Adrenal gland (tissue), 12 donors: ENCODE results near the gene RAB14. TPM values are rescaled to one million over a fixed set of nuclear protein-coding genes. Genes with fewer than 3 reads are reported as not detected.

Source experiments
- DNase-seq, 7 donors: peaks; one replicate each; pipeline ENCODE4 v3.0.0-alpha.2; 2019 to 2020
- H3K27ac ChIP-seq, 5 donors: fragments of 200-600 bp; sonication (generic) in 4 of 5; 1 replicate in 3 of 5; 2 replicates in 2 of 5; pipeline versions ENCODE4 v1.5.1 to v1.8.0; 2016 to 2020; ENCODE audit warnings: mild to moderate bottlenecking in 1 of 5
- H3K27me3 ChIP-seq: fragments of 200-600 bp; 2 replicates; pipeline ENCODE4 v1.8.0; 2021
- H3K36me3 ChIP-seq, 2 donors: fragments of 200-600 bp; replicated peaks in 1 of 2; 1 replicate in 1 of 2; 2 replicates in 1 of 2; pipeline versions ENCODE4 v1.5.1 to v1.8.0; 2018 to 2022
- H3K4me1 ChIP-seq, 2 donors: fragments of 200-600 bp; replicated peaks in 1 of 2; 1 replicate in 1 of 2; 2 replicates in 1 of 2; pipeline versions ENCODE4 v1.5.1 to v1.8.0; 2018 to 2021
- H3K4me3 ChIP-seq, 4 donors: fragments of 200-600 bp; sonication (generic) in 3 of 4; one replicate each; pipeline ENCODE4 v1.5.1; 2016 to 2018
- H3K9me3 ChIP-seq, 3 donors: fragments of 200-600 bp; sonication (generic) in 1 of 3; replicated peaks in 1 of 3; 1 replicate in 2 of 3; 2 replicates in 1 of 3; pipeline versions ENCODE4 v1.5.1 to v1.8.0; 2016 to 2021
- POLR2A ChIP-seq, 2 donors: fragments of 450-650 bp; IDR thresholded peaks; one replicate each; pipeline ENCODE4 v1.6.1; 2017; ENCODE audit warnings: antibody characterized with exemption in 2 of 2, mild to moderate bottlenecking in 2 of 2, moderate library complexity in 1 of 2
- WGBS, 4 donors: extraction: QIAGEN DNeasy Blood & Tissue Kit in 2 of 4; methylation state at CpG; one replicate each; pipeline versions ENCODE4 v1.1.5 to v1.1.7; 2013 to 2017; 5-methylcytosine and 5-hydroxymethylcytosine counted together
- intact Hi-C, 2 donors: fragments of 100-400 bp; cut with DNase I; formaldehyde crosslinking; loops; one replicate each; pipeline versions ENCODE4 v1.14.1 to v1.15.0; 2022 to 2023
- polyA plus RNA-seq, 3 donors: library from polyadenylated mRNA; stranded (reverse); fragments of 200-250 nt in 2 of 3; fragments of 350-450 nt in 1 of 3; fragmentation: Illumina TruSeq in 1 of 3; extraction: RNeasy Lipid Tissue Mini Kit (QIAGEN cat#74804) in 1 of 3; gene quantifications; one replicate each; pipeline ENCODE4 v1.2.3, GENCODE V29; 2013 to 2014
- total RNA-seq, 9 donors: library from RNA; depleted of rRNA in 4 of 9; stranded (reverse); fragments of >200 nt in 4 of 9; fragments of 120-200 nt in 1 of 9; fragmentation: NEBNext Ultra II Directional in 1 of 9; extraction: Animal tissue kit (Norgen Biotek cat#: 25700) in 1 of 9; gene quantifications; one replicate each; pipeline versions ENCODE4 v1.1.0 to v1.2.4, GENCODE V29; 2013 to 2023
- TF ChIP-seq, protein P1 (sequence below), 6 experiments: fragments of 450-650 bp in 4 of 6; fragments of 200-600 bp in 2 of 6; sonication (generic) in 1 of 6; IDR thresholded peaks; 1 replicate in 5 of 6; 2 replicates in 1 of 6; pipeline versions ENCODE4 v1.5.1 to v1.8.0; 2016 to 2021; ENCODE audit warnings: antibody characterized with exemption in 6 of 6, mild to moderate bottlenecking in 2 of 6, moderate library complexity in 1 of 6
- donor health status: healthy with polysubstance abuse.
- donor health status: Bipolar disorder and iron deficiency.
- donor health status: DM: yes; HTN: yes; CAD: no.
- donor health status: DM: no; HTN: no; CAD: no.
- donor health status: DM: no; HTN: no; CAD: no.
- donor health status: DM: yes; HTN: yes; CAD: no.

The RAB14 gene
- total and polyA plus RNA-seq, 12 donors: 16.5 to 108 (median 43.5) TPM

DNA sequence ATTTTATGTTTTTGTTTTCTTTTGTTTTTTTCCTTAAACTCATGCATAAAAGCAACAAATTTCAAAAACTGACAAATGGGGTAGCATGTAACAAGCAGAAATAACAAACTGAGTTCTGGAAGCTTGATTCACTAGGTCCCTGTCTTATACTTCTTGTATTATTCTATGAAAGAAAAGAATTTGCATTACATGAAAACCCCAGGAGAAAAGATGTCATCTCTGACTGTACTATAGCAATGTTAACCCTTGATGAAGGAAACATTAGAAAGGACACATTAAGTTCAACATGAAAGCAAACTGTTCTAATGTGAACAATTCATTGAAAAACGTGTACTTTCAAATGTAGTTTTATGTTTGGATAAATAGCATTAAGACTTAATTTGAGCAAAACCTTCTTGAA is 9.2 kb downstream of the RAB14 start:
- H3K4me3 ChIP-seq: no peak overlapping the region

GRCh38 chr9:121191235-121191634 is 10.4 kb downstream of the RAB14 start:
- Histone ChIP-seq H3K27me3 (no peaks in the 10 kb centered on the region), H3K4me1 (peaks cover 21 to 92% of the 10 kb centered on the region in 2 donors), H3K27ac (no peak overlapping the region), H3K4me3 (no peak overlapping the region), H3K36me3 (no peaks in the 10 kb centered on the region), H3K9me3 (no peaks in the 10 kb centered on the region)
- no peak for DNase-seq
- 64 to 86% (median 75%) methylated on average over 2 of the region's 2 CpGs for WGBS, 4 donors
- TF ChIP-seq, protein P1, sequence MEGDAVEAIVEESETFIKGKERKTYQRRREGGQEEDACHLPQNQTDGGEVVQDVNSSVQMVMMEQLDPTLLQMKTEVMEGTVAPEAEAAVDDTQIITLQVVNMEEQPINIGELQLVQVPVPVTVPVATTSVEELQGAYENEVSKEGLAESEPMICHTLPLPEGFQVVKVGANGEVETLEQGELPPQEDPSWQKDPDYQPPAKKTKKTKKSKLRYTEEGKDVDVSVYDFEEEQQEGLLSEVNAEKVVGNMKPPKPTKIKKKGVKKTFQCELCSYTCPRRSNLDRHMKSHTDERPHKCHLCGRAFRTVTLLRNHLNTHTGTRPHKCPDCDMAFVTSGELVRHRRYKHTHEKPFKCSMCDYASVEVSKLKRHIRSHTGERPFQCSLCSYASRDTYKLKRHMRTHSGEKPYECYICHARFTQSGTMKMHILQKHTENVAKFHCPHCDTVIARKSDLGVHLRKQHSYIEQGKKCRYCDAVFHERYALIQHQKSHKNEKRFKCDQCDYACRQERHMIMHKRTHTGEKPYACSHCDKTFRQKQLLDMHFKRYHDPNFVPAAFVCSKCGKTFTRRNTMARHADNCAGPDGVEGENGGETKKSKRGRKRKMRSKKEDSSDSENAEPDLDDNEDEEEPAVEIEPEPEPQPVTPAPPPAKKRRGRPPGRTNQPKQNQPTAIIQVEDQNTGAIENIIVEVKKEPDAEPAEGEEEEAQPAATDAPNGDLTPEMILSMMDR (IDR thresholded peaks at IDR 0.05): no peak
- TF ChIP-seq POLR2A (IDR thresholded peaks at IDR 0.05): no peak
- intact Hi-C loops: no loop called here

More for the DNA sequence above, 9.2 kb downstream of the RAB14 start:
- H3K27me3 ChIP-seq: no peaks in the 10 kb centered on the region
- no peaks in the 10 kb centered on the region for H3K9me3 ChIP-seq
- no peak for DNase-seq
- peaks cover 29 to 96% of the 10 kb centered on the region in 2 donors for H3K4me1 ChIP-seq
- no peaks in the 10 kb centered on the region for H3K36me3 ChIP-seq
- H3K27ac ChIP-seq: no peak overlapping the region
- 30 to 47% (median 31%) methylated on average over 1 of the region's 1 CpG for WGBS, 4 donors
- TF ChIP-seq, protein P1 (IDR thresholded peaks at IDR 0.05): no peak
- TF ChIP-seq POLR2A (IDR thresholded peaks at IDR 0.05): no peak
- intact Hi-C loops: no loop called here

DNA sequence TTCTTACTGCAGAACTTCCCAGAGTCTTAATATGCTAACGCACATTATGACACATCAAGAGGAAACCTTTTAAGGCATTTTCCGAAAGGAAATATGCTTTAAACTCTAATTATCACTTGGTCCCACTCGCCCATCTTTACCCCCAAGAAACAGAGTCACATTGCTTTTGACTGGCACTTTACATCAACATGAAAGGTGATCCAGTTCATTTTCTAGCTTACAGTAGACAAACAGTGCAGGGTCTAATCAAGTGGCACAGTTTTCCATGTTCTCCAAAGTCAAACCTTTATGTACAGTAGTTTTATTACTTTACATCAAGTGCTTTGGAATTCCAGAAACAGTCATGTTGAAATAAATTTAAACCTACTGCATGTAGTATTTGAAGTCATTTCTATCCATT is 12.0 kb downstream of the RAB14 start:
- DNase-seq: no peak
- Histone ChIP-seq H3K9me3 (no peaks in the 10 kb centered on the region), H3K27me3 (no peaks in the 10 kb centered on the region), H3K36me3 (no peaks in the 10 kb centered on the region), H3K27ac (no peak overlapping the region), H3K4me3 (no peak overlapping the region), H3K4me1 (peaks cover 23 to 80% of the 10 kb centered on the region in 2 donors)
- intact Hi-C loops: no loop called here
- no peak for TF ChIP-seq POLR2A (IDR thresholded peaks at IDR 0.05)
- TF ChIP-seq, protein P1 (IDR thresholded peaks at IDR 0.05): no peak
- WGBS, 4 donors: 92 to 98% (median 96%) methylated on average over 3 of the region's 3 CpGs

DNA sequence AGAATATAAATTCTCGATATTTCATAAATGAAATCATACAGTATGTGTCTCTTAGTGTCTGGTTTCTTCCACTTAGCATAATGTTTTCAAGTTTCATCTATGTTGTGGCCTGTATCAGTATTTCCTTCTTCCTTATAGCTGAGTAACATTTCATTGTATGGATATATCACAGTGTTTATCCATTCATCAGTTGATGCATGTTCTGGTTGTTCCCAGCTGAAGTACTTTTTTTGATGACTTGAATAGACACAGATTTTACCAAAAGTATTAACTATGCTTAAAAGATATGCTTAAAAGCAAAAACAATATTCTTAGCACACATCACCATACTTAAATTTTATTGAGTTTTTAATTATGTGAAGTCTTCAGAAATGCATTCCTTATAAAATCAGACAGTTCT is 12.7 kb downstream of the RAB14 start:
- Histone ChIP-seq H3K4me3 (no peak overlapping the region), H3K27ac (no peak overlapping the region), H3K4me1 (peaks cover 25 to 80% of the 10 kb centered on the region in 2 donors), H3K27me3 (no peaks in the 10 kb centered on the region), H3K36me3 (no peaks in the 10 kb centered on the region), H3K9me3 (no peaks in the 10 kb centered on the region)
- intact Hi-C loops: no loop called here
- TF ChIP-seq, protein P1 (IDR thresholded peaks at IDR 0.05): no peak
- TF ChIP-seq POLR2A (IDR thresholded peaks at IDR 0.05): no peak
- no peak for DNase-seq
- WGBS, 4 donors: 93 to 97% (median 96%) methylated on average over 1 of the region's 1 CpG
